ENCODE data around the gene CD68.
"Not testable (repeated sequence)": the region's sequence is repeated elsewhere in the genome, so short reads cannot be mapped to it uniquely, and the experiment has no call there.

Gene CD68

DNA sequence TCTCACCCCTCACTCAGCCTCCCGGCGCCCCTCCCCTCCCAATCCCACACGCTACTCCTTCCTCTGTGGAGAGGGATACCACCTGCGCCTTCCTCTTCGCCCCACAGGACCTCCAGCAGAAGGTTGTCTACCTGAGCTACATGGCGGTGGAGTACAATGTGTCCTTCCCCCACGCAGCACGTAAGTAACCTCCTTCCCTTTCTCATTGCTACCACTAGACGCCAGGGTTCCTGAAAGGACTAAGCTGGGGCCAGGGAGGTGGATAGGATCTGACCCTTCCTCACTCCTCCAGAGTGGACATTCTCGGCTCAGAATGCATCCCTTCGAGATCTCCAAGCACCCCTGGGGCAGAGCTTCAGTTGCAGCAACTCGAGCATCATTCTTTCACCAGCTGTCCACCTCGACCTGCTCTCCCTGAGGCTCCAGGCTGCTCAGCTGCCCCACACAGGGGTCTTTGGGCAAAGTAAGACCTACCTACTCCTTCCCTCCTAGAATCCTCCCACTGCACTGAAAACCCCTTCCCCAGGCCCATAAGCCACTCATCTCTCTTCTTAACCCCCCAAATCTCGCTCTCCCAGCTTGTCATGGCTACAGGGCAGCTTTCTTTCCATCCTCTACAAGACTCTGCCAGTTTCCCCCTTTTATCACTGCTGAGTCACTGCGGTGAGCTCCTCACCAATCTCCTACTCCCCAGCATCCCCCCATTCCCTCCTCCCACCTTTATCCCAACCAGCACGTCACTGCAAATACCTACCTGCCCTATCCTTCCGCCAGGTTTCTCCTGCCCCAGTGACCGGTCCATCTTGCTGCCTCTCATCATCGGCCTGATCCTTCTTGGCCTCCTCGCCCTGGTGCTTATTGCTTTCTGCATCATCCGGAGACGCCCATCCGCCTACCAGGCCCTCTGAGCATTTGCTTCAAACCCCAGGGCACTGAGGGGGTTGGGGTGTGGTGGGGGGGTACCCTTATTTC lies 1.5 kb downstream of the CD68 start:
- H3K4me3 ChIP-seq (ENCODE audit: low read depth, low read length) = no peak overlapping the region

DNA sequence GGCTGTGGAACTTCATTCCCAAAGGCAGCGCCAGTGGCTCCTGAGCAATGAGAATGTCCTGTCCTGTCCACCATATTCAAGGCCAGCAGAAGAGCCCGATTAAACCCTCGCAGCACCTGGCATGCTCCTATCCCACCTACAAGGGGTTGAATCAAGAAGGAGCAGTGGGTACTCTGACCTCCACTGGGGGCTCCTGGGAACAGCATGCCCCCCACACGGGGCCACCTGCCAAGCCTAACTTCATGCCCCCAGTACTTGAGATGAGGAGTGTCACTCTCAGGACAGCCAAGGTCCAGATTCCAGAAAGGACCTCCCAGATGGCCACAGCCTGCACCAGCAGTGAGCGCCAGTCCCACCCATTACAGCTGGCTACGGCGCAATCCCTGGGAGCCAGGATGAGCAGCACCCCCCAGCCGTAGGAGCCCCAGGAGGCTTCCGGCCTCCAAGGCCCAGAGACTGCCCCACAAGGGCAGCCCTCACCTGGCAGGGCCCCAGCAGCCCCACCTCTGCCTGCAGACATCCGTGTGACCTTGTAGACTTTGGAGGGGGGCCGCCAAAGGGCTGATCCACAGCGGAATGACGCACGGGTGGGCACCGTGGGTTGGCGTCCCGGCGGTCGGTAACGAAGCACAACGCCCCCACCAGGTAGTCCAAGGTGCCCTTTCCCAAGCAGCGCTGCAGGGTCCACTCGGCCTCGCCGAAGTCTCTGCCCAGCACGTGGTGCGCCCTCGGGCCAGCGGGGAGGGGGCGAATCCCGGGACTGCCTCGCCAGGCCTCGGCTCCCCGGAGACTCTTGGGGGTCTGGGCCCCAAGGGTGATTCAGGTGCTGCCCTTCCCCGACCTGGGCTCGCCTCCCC lies 3.2 kb downstream of the CD68 start:
- no peak overlapping the region for H3K4me3 ChIP-seq (ENCODE audit: low read depth, low read length)

DNA sequence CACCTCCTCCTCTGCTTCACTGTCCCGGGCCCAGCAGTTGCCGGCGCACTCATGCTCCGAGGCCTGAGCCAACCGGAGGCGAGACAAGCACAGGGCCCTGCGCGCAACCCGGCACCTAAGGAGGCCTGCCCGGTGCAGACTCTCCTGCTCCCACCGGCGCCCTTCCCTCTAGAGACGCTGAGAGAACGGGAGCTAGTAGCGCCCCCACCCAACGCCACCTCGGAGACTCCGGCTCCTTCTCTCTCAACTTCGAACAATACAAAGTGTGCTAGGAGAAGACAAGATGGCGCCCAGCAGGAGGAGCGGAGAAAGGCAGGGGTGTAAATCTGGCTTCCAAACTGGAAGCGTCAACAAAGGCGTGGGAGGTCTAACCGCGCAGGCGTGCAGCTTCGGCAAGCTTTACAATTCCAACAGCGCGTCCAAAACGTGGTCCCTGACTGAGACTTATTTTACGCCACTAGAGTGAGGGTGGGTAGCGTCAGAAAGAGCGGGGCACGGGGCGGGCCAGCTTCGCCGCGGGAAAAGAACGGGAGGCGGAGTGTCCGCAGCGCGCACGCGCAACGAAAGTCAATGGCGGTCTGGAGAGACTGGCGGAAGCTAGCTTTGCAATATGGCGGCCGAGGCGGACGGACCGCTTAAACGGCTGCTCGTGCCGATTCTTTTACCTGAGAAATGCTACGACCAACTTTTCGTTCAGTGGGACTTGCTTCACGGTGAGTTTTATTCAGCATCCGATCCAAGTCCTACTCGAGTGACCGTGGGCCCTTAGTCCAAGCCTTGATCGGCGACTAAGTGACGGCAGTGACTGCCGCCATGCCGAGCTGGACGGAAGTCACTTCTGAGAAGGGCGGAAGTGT lies 4.0 kb downstream of the CD68 start, which contains the start of gene MPDU1:
Gene MPDU1 (plus strand): TSS at position 600 of the 857 bp plus-strand sequence. CDS start 11 bp downstream, at position 611.
- H3K4me3 ChIP-seq (ENCODE audit: low read depth, low read length) = peak within 1 kb of the TSS; percentile 94

DNA sequence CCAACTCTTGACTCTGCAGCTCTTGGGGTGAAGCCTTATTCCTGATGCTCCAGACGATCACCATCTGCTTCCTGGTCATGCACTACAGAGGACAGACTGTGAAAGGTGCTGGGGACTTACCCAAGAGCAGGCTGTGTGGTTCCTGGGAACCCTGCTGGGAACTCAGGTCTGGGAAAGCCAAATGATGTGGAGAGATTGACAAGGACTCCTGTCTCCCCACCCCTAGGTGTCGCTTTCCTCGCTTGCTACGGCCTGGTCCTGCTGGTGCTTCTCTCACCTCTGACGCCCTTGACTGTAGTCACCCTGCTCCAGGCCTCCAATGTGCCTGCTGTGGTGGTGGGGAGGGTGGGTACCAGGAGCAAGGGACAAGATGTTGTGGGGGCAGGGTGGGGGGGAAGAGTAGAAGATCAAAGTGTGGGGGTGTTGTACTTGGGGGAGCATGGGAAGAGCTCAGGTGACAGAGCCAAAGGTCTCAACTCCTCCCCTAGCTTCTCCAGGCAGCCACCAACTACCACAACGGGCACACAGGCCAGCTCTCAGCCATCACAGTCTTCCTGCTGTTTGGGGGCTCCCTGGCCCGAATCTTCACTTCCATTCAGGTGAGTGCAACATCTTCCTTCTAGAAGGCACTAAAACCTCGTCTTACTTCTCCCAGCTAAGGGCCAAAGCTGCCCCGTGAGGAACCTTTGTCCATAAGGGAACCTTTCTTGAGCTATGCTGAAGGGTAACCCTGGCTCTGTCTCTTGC lies 7.4 kb downstream of the CD68 start:
- H3K4me3 ChIP-seq (ENCODE audit: low read depth, low read length) = no peak overlapping the region

DNA sequence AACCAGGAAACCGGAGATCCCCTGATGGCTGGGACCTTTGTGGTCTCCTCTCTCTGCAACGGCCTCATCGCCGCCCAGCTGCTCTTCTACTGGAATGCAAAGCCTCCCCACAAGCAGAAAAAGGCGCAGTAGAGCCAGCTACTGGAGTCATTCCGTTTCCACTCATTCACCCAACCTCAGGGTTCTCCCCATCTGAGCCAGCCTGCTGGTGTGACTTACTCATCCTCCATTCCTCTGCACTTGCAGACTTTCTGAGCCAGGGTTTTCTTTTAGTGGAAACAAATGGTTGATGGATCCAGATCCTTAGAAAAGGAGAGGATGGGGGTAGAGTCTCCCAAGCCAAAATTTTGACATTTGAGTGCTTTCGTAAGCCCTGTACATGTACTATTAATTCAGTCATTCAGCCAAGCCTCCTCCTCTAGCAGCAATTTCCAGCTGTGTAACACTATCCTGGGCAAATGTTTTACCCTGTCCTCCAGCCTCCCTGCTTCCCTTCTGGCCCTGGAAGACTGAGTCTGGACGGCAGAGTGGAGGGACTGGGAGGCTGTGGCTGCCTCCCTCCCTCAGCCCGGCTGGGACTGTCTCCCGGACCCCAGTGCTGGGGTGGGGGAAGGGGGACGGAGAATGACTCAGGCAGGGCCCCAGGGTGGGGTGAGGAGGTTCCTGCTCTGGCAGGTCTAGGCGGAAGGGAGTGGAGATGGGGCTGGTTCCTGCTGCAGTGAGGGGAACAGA lies 8.1 kb downstream of the CD68 start:
- no peak overlapping the region for H3K4me3 ChIP-seq (ENCODE audit: low read depth, low read length)

DNA sequence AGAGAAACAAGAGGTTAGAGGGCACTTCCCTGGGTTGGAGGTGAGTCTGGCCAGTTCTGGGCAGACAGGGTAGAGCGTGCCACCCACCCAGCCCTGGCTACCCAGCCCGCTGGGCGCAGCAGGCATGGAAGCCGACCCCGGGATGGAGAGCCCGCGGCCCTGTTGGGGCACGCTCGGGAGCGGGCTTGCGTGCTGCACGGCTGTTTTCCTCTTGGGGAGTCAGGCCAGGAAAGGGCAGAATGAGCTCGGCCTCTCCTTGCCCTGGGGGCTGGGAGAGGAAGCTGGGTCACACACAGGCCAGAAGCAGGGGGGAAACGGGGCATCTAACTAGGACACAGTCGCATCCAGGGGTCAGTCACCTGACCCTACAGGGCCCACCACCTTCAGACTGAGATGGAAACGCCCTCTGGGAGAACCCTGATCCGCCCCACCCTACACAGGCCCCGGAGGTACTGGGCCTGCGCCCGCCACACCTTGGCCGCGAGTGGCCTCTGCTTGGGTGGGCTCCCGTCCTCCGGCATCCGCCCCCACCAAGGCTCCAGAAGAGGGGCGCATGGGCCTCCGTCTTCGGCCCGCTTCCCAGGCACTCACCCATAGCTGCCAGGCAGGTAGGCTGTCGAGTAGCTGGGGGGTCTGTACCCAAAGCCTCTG lies 9.2 kb downstream of the CD68 start:
- peak overlapping the region; percentile 81 for H3K4me3 ChIP-seq (ENCODE audit: low read depth, low read length)

DNA sequence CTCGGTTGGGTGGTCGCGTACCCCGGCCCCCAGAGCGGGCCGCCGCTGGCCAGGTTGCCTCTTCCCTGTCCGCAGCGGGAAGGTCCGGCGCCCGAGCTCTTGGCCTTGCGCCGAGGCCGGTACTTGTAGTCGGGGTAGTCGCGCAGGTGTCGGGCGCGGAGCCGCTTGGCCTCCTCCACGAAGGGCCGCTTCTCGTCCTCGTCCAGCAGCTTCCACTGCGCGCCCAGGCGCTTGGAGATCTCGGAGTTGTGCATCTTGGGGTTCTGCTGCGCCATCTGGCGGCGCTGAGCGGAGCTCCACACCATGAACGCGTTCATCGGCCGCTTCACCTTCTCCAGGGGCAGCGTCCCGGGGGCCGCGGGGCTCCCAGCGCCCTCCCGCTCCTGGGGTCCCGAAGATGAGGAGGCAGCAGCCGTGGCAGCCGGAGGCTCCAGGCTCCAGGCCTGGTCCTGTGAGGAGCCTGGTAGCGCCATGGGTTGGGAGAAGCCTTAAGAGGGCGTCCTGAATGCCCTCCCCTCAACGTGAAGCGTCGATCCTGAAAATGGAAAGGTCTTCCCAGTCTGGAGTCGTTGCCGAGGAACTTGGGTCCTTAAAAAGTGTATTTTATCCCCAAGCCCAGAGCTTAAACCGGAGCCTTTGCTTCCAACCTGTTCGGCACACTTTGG lies 9.9 kb downstream of the CD68 start:
- H3K4me3 ChIP-seq (ENCODE audit: low read depth, low read length) = peak overlapping the region; percentile 81

DNA sequence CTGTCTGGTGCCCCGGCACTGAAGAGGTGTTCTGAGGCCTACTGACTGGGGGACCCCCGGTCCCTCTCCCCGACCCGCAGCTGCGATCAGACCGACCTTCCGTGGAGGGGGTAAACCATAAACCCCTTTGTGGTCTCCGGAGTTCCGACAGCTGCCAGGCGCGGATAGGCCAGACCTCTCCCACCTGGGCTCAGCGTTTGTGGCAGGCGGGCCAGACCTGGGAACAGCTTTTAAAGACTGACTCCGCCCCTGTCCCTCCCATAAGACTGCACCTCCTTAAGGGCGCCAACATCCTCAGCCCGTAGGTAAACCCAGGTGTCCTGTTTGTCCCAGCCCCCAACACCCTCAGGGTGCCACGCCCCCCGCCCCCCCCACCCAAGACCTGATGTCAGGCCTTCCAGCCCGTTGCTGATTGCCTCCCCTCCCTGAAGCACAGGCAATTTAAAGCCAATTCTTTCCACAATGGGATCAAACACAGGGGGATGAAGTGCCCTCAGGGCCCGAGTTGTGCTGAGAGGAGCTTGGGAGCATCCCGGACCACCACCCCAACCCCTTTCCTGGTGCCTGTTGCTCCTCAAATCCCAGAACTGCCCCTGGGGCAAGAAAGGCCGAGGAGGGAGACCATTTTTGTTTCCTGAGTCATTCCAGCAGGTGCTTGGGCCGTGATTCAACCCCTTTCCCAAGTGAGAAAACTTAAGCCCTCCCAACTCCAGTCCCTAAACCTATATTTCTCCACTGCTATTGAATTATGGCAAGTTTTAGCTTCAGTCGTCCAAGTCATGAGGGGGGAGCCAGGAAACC lies 10.7 kb downstream of the CD68 start, which contains the start of gene SOX15:
Gene SOX15 (minus strand): TSS at position 204 of the 801 bp plus-strand sequence. CDS start 418 bp downstream, outside the sequence.
- H3K4me3 ChIP-seq (ENCODE audit: low read depth, low read length) = peak within 1 kb of the TSS; percentile 81

DNA sequence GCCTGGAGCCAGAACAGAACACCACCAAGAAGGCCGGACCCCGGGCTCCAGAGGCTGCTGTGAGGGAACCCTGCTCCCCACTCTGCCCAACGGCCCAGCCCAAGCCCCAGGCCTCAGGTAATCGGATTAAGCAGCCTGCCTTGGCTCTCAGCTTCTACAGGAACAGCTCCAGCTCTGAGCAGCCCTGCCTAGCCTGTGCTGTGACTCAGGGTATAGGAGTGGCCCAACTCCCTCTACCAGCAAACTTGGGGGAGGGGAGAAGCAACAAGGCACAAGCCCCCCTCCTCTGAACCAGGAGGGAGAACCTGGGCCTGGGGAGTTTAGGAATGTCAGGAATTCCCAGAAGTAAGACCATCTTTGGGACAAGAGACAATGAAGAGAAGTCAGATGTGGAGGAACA lies 11.3 kb downstream of the CD68 start:
- H3K4me3 ChIP-seq (ENCODE audit: low read depth, low read length) = no peak overlapping the region

DNA sequence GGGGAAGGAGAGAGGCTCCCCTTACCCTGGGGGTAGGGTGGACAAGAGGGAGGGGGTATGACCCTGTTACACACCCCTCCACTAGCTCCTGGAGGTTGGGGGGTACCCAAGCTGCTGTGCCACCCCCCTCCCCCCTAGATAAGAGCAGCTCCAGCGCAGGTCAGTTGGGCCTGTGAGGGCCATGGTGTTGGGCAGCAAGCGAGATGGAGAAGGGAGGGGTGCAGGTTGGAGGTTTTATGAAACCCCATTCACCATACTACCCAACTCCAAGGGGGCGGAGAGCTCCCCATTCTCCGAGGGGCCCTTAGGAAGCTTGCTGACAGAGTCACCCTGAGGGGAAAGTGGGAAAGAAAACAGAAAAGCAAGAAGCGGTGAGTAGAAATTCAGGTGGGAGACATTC lies 12.2 kb downstream of the CD68 start:
- no peak overlapping the region for H3K4me3 ChIP-seq (ENCODE audit: low read depth, low read length)

DNA sequence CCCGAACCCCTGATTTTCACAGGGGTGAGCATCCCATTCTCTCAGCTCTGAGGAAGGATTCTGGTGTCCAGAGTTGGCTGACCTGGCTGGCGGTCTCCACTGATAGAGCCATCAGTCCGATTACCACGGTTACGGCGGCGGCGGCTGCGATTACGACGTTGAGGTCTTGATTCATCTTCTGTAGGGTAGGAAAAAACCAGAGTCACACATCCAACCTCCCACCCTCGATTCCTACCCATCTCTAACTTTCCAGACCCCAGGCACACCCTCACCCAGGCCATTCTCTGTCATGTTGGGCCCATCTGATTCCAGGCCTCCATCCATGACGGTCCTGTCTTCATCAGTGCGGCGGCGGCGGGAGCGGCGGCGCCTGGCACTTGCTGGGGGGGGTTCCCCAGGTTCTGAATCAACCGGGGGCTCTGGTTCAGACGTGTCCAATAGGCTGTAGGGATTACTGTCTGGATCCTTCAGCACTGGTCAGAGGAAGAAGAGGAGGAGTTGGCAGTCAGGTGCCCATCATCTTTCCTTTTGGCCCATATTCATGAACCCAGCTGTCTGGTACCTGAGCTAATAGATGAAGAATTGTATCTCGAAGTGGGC lies 13.1 kb downstream of the CD68 start:
- no peak overlapping the region for H3K4me3 ChIP-seq (ENCODE audit: low read depth, low read length)

DNA sequence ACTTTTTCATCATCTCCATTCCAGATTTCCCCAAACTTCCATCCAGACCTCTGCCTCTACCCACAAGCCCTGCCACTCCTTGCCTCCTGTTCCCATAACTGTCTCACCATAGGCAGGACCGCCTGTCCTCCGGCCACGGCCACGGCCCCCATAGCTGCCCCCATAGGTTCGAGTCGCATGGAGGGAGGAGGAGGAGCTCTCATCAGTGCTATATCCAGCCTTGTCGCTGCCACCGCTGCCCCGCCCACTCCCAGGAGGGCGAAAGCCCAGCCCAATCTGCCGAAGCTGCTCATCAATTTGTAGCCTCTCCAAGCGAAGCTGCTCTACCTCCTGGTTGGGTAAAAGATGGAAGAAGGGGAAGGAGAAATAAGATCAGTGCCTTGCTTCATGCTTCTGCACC lies 13.9 kb downstream of the CD68 start:
- H3K4me3 ChIP-seq (ENCODE audit: low read depth, low read length) = no peak overlapping the region

DNA sequence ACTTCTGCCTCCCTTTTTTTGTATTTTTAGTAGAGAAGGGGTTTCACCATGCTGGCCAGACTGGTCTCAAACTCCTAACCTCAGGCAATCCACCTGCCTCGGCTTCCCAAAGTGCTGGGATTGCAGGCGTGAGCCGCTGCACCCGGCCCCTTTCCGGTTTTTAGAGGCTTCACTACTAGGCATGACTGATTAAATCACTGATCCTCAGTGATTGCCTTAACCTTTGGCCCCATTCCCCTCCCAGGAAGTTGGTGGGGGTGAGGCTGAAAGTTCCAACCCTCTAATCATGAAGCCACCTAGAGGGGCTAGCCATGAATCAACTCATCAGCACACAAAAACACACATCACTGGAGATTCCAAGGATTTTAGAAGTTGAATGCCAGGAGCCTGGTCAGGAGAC lies 18.1 kb downstream of the CD68 start:
- not testable (repeated sequence) for H3K4me3 ChIP-seq (ENCODE audit: low read depth, low read length)

DNA sequence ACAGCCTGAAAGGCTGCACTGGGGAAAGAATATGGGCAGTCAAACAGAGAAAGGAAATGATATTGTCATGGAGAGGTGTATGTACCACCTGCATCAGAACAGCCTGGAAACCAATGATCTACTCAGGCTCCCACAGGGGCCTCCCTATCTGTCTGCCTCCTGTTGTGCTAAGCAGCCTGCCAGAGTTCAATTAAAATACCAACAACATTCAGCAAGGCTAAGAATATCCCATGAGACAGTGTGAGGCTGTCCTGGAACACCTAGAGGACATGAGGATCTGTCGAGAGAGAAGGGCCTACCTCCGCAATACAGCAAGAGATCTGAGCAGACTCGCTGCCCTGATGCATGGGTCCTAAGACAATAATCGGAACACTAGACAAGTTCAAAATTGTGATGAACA lies 26.8 kb downstream of the CD68 start:
- H3K4me3 ChIP-seq (ENCODE audit: low read depth, low read length) = no peak overlapping the region

DNA sequence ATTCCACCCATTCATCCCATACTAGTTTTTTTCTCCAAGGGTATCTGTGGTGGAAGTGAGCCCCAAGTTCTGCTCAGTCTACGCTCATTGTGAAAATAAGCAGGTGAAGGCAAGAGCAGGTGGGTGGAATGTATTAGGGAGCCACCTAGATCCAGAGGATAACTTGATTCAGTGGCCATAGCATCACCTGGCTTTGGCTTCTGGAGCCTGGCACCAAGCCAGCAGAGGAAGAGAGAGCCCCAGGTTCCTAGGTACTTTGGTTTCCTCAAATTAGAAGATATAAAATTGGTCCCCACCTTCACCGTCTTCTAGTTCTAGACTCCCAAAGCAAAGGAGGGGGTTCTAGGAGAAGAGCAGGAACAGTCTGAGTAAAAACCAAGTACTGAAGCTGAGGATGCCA lies 31.2 kb downstream of the CD68 start:
- no peak overlapping the region for H3K4me3 ChIP-seq (ENCODE audit: low read depth, low read length)

DNA sequence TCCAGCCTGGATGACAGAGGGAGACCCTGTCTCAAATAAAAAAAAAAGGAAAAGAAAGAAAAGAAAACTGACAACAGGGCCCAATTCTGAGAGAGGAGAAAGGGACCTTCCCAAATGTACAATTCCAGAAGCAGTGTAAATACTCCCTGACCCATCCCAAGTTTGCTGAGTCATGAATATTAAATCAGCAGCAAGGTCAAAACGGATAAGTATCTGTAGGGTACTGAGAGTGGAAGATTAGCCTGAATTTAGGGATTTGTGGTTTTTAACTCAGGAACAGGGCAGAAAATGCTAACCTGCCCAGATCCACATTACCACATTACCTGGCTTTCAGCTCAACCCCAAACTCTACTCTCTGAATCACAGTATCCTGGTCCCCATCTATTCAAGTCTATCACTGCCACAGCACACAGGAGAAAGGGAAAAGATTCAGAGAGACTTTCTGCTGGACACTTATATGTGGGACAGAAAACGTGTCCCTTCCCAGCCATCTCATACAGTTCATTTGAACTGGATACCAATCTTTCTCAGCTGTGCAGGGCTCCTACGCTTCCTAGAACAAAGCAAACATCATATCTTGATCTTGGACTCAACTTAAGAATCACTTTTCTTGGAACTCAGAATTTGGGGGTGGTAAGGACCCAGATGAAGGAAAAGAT lies 32.3 kb downstream of the CD68 start:
- H3K4me3 ChIP-seq (ENCODE audit: low read depth, low read length) = no peak overlapping the region

DNA sequence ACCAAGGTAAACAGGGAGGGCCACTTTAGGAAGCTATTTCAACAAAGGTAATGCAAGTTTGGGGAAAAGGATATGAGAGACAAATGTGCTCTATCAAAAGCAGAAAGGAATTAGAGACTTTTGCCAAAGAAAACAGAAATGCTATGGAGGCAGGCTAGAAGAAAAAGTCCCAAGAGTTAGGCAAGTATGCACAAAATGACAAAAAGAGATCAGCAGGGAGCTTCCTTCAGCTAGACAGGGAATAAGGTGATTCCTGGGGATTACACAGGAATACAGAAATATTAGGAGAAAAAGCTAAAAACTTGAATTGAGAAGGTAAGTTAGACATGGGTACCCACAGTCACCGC lies 32.8 kb downstream of the CD68 start:
- H3K4me3 ChIP-seq (ENCODE audit: low read depth, low read length) = no peak overlapping the region
